Kasumi-1 (cell line): ENCODE measurements around the gene ADAMTS20.
"Not testable (repeated sequence)": the region's sequence is repeated elsewhere in the genome, so short reads cannot be mapped to it uniquely, and the experiment has no call there.

Experiments used
- DNase-seq, 2 experiments: peaks; one replicate each; lab custom pipeline; 2025; lab: John Stamatoyannopoulos, UW

Gene ADAMTS20

GRCh38 chr12:43551971-43552559 is at the start of gene ADAMTS20:
TSS of gene ADAMTS20 (minus strand) at chr12:43552203. CDS start at chr12:43551921, 282 bp downstream.
- no peak for DNase-seq

GRCh38 chr12:43599708-43600107 is 47.7 kb upstream of the ADAMTS20 start:
- DNase-seq = no peak

- no peak for DNase-seq
These were observed 47.1 kb upstream of the ADAMTS20 start for GRCh38 chr12:43599066-43599465.

GRCh38 chr12:43590307-43590706 is 38.3 kb upstream of the ADAMTS20 start:
- DNase-seq = no peak

- DNase-seq = no peak
These were observed 34.7 kb upstream of the ADAMTS20 start for GRCh38 chr12:43586646-43587245.

- no peak for DNase-seq
These were observed 33.7 kb upstream of the ADAMTS20 start for GRCh38 chr12:43585676-43586075.

GRCh38 chr12:43580601-43581000 is 28.6 kb upstream of the ADAMTS20 start:
- no peak for DNase-seq

- no peak for DNase-seq
These were observed 27.2 kb upstream of the ADAMTS20 start for GRCh38 chr12:43579206-43579605.

- no peak for DNase-seq
These were observed 26.8 kb upstream of the ADAMTS20 start for GRCh38 chr12:43578782-43579181.

GRCh38 chr12:43577381-43577780 is 25.4 kb upstream of the ADAMTS20 start:
- no peak for DNase-seq

- no peak for DNase-seq
These were observed 24.2 kb upstream of the ADAMTS20 start for GRCh38 chr12:43576162-43576561.

GRCh38 chr12:43571885-43572284 is 19.9 kb upstream of the ADAMTS20 start:
- no peak for DNase-seq

GRCh38 chr12:43556057-43556456 is 4.1 kb upstream of the ADAMTS20 start:
- DNase-seq = no peak

GRCh38 chr12:43551279-43551970 is 578 bp downstream of the ADAMTS20 start:
- no peak for DNase-seq

- DNase-seq = no peak
These were observed 1.2 kb downstream of the ADAMTS20 start for GRCh38 chr12:43550831-43551271.

GRCh38 chr12:43544703-43545102 is 7.3 kb downstream of the ADAMTS20 start:
- no peak for DNase-seq

GRCh38 chr12:43540470-43540869 is 11.5 kb downstream of the ADAMTS20 start:
- DNase-seq = no peak

- not testable (repeated sequence) for DNase-seq
These were observed 14.3 kb downstream of the ADAMTS20 start for GRCh38 chr12:43537675-43538074.

- no peak for DNase-seq
These were observed 36.0 kb downstream of the ADAMTS20 start for GRCh38 chr12:43516045-43516444.

- peak; percentile 67 to 84 for DNase-seq
These were observed 50.3 kb downstream of the ADAMTS20 start for GRCh38 chr12:43501703-43502102.

GRCh38 chr12:43493261-43493797 is 58.7 kb downstream of the ADAMTS20 start:
- DNase-seq = no peak

- DNase-seq = peak; percentile 47 to 64
These were observed 69.5 kb downstream of the ADAMTS20 start for GRCh38 chr12:43482311-43483085.
